Ishikawa (cell line): ENCODE data around the gene CNGA1.

Experiments
- CEBPB ChIP-seq: IDR thresholded peaks from 2 replicates; pipeline ENCODE4 v1.6.1; 2012
- CREB1 ChIP-seq: IDR thresholded peaks from 2 replicates; pipeline ENCODE4 v1.6.1; 2012; ENCODE audit warnings: low read depth
- EGR1 ChIP-seq: IDR thresholded peaks from 2 replicates; pipeline ENCODE4 v1.6.1; 2012
- EP300 ChIP-seq: IDR thresholded peaks from 2 replicates; pipeline ENCODE4 v1.6.1; 2012; ENCODE audit warnings: borderline replicate concordance
- FOXM1 ChIP-seq: IDR thresholded peaks from 2 replicates; pipeline ENCODE4 v1.6.1; 2012; ENCODE audit warnings: low read depth, borderline replicate concordance
- MAX ChIP-seq: IDR thresholded peaks from 2 replicates; pipeline ENCODE4 v1.6.1; 2012
- NFIC ChIP-seq: IDR thresholded peaks from 2 replicates; pipeline ENCODE4 v1.6.1; 2012
- RAD21 ChIP-seq: IDR thresholded peaks from 2 replicates; pipeline ENCODE4 v1.6.1; 2012; ENCODE audit warnings: low read depth
- REST ChIP-seq: IDR thresholded peaks from 2 replicates; pipeline ENCODE4 v1.6.1; 2012; ENCODE audit warnings: low read depth, mild to moderate bottlenecking
- TAF1 ChIP-seq: IDR thresholded peaks from 2 replicates; pipeline ENCODE4 v1.6.1; 2012; ENCODE audit warnings: low read depth, mild to moderate bottlenecking
- TCF12 ChIP-seq: IDR thresholded peaks from 2 replicates; pipeline ENCODE4 v1.6.1; 2012; ENCODE audit warnings: low read depth
- TEAD4 ChIP-seq: IDR thresholded peaks from 2 replicates; pipeline ENCODE4 v1.6.1; 2012
- USF1 ChIP-seq: IDR thresholded peaks from 2 replicates; pipeline ENCODE4 v1.6.1; 2012
- YY1 ChIP-seq: IDR thresholded peaks from 2 replicates; pipeline ENCODE4 v1.6.1; 2012; ENCODE audit warnings: low read depth
- ZBTB7A ChIP-seq: IDR thresholded peaks from 2 replicates; pipeline ENCODE4 v1.6.1; 2012; ENCODE audit warnings: low read depth

The CNGA1 gene

GRCh38 chr4:48049483-48049882 is 33.0 kb upstream of the CNGA1 start:
- no peak for TF ChIP-seq USF1
- no peak for TF ChIP-seq CEBPB
- no peak for TF ChIP-seq TEAD4
- no peak for TF ChIP-seq TAF1
- no peak for TF ChIP-seq CREB1
- no peak for TF ChIP-seq MAX
- no peak for TF ChIP-seq RAD21
- no peak for TF ChIP-seq NFIC
- no peak for TF ChIP-seq FOXM1
- no peak for TF ChIP-seq EGR1
- no peak for TF ChIP-seq ZBTB7A
- no peak for TF ChIP-seq TCF12
- no peak for TF ChIP-seq EP300
- TF ChIP-seq REST, result no peak
- TF ChIP-seq YY1, result no peak

DNA sequence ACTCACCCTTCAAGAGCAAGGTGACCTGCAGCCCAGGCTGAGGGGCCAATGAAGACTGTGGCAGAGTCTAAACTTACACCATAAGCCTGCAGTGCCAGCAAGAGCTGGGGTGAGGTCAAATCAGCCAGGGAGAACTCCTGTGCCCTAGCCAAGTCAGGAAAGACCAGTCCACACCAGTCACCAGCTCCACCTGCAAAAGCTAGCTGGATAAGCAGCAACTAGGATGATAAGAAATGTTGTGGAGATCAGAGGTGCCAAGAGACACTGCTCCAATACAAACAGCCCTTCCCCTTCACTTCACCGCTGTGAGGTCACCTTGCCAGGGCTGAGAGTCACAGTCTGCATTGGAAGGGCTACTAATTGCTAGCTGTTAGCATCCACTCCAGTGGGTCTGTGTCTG is 31.4 kb upstream of the CNGA1 start:
- TF ChIP-seq MAX (no peak), CEBPB (no peak), TAF1 (no peak), FOXM1 (no peak), CREB1 (no peak), RAD21 (no peak), TEAD4 (no peak), REST (no peak), TCF12 (no peak), EGR1 (no peak), USF1 (no peak)

DNA sequence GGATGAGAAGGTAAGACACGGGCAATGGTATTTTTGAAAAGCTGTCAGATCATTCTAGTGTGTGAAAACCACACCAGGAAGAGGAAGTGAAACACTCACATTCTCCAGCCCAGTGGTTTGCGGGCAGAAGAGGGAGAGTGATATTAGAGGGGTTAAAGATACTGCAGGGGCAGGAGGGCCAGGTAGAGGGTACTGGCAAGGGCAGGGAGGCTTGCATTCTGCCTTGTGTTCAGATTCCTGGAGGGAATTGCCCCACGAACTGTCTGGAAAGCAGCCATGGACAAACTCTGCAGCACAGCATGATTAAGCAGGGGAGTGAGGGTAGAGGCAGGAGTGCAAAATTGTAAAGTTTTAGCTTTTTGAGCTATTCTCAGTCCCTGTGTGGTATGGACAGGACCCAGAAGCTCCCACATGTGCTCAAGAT is 31.0 kb upstream of the CNGA1 start:
- TF ChIP-seq NFIC, result no peak
- no peak for TF ChIP-seq RAD21
- no peak for TF ChIP-seq FOXM1
- TF ChIP-seq EGR1, result no peak
- no peak for TF ChIP-seq TAF1
- TF ChIP-seq TCF12, result no peak
- no peak for TF ChIP-seq REST
- no peak for TF ChIP-seq USF1
- no peak for TF ChIP-seq TEAD4

- TF ChIP-seq USF1 (no peak), ZBTB7A (no peak), CEBPB (no peak), TCF12 (no peak), TEAD4 (no peak), NFIC (no peak), REST (no peak), MAX (no peak), FOXM1 (no peak), RAD21 (no peak), YY1 (no peak), CREB1 (no peak), EGR1 (no peak), EP300 (no peak), TAF1 (no peak)
Measured at GRCh38 chr4:48046059-48046458, 29.6 kb upstream of the CNGA1 start.
